ENCODE results near the gene BNIP2. TPM values are rescaled to one million over a fixed set of nuclear protein-coding genes. Genes with fewer than 3 reads are reported as not detected.
A peak's percentile ranks its signal among the peaks of the same experiment; 100 is the strongest.

The BNIP2 gene
- polyA plus RNA-seq (2011; rRNA removed): 25.3 and 38.9 TPM in 2 replicates
- 11.3 and 16.2 TPM in 2 replicates for polyA minus RNA-seq (2011; rRNA and poly(A)+ RNA removed)

DNA sequence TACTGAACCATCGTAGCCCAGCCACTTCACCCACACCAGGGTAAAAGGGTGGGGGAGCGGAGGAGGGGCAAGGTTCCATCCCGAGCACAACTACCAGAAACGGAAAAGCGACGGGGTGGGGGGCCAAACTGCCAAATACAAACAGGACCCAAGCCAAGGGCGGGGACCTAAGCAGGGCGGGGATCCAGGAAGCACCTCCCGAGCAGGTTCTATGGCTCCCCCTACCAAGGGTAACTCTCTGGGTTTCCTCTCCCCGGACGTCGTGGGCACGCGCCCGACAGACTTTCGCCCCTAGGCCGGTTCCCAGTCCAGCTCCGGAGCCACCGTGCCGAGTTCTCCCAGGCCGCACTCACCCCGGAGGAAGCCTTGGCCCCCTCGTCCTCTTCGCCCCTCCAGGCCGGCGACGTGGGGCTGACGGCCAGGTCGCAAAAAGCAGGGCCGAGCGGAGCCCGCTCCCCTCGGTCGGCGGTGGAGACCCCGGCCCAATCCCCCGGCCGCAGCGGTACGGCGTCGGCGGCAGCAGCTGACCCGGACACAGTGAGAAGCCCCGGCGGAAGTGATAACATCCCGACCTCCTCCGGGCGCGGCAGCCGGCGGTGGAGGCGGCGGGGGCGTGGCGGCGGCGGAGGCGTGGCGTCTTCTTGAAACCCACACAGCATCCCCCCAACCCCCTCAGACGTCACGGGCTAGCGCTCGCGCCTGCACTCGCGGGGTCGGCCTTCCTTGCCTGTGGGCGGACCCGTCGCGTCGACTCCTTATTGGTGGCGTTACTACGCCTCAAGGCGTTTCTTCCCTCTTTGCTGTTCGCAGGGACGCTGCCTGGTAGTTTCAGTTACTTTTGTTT is at the start of gene BNIP2:
Gene BNIP2, minus strand, starts transcription at position 539 of the 844 bp plus-strand sequence. CDS start 6,863 bp downstream, outside the sequence.
- POLR2A ChIA-PET: interaction anchor here (0.6 kb wide), 1 partner anchor 1969 kb away, joined by 3 read pairs; no protein-coding TSS in a partner anchor
- peak within 1 kb of the TSS; percentile 100 for H3K4me3 ChIP-seq (ENCODE audit: low read depth, low read length)
- no peaks in the 10 kb centered on the region for H3K27me3 ChIP-seq (ENCODE audit: control insufficient read depth, insufficient read depth, low read length)
- no peak; the same call in 1 of the 2 replicates for TF ChIP-seq CTCF (IDR thresholded peaks at IDR 0.05; ENCODE audit: insufficient read depth, low read depth, low read length)
- DNase-seq (ENCODE audit: low read depth): peak; percentile 91
- no peaks in the 10 kb centered on the region for H3K36me3 ChIP-seq (ENCODE audit: control insufficient read depth, insufficient read depth, low read length)
- CTCF ChIA-PET: interaction anchor here (0.9 to 6.9 kb wide), 3 partner anchors 19 to 638 kb away, joined by 4 to 51 read pairs (median 4); no protein-coding TSS in a partner anchor

DNA sequence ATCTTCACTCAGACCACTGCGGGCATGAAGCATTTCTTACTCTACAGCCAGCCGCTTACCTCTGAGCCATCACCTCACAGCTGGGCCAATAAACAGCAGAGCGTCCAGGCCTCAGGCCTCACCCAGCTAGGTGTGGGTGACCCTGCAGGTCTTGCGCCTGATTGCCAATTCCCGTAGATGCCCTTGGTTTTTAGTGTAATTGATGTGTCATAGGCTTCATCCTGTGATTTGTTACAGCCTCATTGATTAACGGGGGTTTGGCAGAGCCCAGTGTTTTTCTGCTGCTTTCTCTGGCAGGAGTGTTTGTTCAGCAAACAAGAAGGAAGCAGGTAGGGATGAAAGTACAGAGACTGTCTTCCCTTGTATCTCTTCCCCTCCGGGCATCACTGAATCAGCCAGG is 49.6 kb upstream of the BNIP2 start:
- ChIA-PET POLR2A (no interaction called here), CTCF (interaction anchor here (1.2 kb wide), 1 partner anchor 14 kb away, joined by 3 read pairs; no protein-coding TSS in a partner anchor)
- Histone ChIP-seq H3K36me3 (ENCODE audit: control insufficient read depth, insufficient read depth, low read length) (no peaks in the 10 kb centered on the region), H3K4me3 (ENCODE audit: low read depth, low read length) (no peak overlapping the region), H3K27me3 (ENCODE audit: control insufficient read depth, insufficient read depth, low read length) (no peaks in the 10 kb centered on the region; the same call in 1 of the 2 replicates)
- no peak for DNase-seq (ENCODE audit: low read depth)
- TF ChIP-seq CTCF (IDR thresholded peaks at IDR 0.05; ENCODE audit: insufficient read depth, low read depth, low read length): no peak

DNA sequence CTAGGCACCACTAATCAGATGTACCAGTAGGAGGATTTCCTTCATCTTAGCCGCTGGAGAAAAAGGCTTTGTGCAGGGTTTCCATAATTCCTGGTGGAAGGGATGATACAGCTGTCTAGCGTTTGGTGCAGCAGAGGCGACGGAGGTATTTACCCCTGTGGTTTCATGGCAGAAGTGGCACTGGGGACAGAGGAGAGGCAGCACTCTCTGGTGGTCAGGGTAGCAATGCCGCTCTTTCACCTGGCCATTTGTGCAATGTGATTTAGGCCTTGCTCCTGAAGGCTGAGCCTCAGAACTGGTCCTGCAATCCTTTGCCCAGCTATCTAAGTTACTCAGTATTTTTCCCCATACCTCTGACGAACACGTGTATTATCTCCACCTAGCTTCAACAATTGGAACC is 47.1 kb upstream of the BNIP2 start:
- POLR2A ChIA-PET: no interaction called here
- TF ChIP-seq CTCF (IDR thresholded peaks at IDR 0.05; ENCODE audit: insufficient read depth, low read depth, low read length): no peak
- CTCF ChIA-PET: interaction anchor here (2.2 kb wide), 1 partner anchor 12 kb away, joined by 8 read pairs; no protein-coding TSS in a partner anchor
- DNase-seq (ENCODE audit: low read depth): no peak
- Histone ChIP-seq H3K4me3 (ENCODE audit: low read depth, low read length) (no peak overlapping the region), H3K27me3 (ENCODE audit: control insufficient read depth, insufficient read depth, low read length) (no peaks in the 10 kb centered on the region), H3K36me3 (ENCODE audit: control insufficient read depth, insufficient read depth, low read length) (no peaks in the 10 kb centered on the region)

DNA sequence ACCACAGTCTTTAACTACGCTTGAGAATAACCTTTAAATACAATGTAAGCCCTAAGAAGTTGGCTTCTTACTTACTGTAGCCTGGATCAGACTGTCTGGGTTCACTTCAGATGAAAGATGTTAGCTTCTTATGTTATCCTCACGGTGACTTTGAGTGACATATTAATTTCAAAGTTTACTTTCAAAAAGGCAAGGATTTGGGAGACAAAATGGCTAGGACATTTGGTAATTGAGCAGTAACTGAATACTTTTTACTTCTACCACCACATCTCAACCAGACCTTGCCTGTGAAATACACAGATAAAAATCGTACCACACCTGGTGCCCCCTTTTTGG is 36.0 kb upstream of the BNIP2 start:
- POLR2A ChIA-PET: no interaction called here
- H3K4me3 ChIP-seq (ENCODE audit: low read depth, low read length): no peak overlapping the region
- H3K36me3 ChIP-seq (ENCODE audit: control insufficient read depth, insufficient read depth, low read length): no peaks in the 10 kb centered on the region
- H3K27me3 ChIP-seq (ENCODE audit: control insufficient read depth, insufficient read depth, low read length): peaks cover 5% of the 10 kb centered on the region
- no peak for DNase-seq (ENCODE audit: low read depth)
- TF ChIP-seq CTCF (IDR thresholded peaks at IDR 0.05; ENCODE audit: insufficient read depth, low read depth, low read length): no peak
- CTCF ChIA-PET: interaction anchor here (0.7 to 5.3 kb wide), 16 partner anchors 9 to 602 kb away, joined by 3 to 60 read pairs (median 8); no protein-coding TSS in a partner anchor

GRCh38 chr15:59723687-59724346 is 34.7 kb upstream of the BNIP2 start:
- CTCF ChIA-PET: interaction anchor here (0.6 to 5.3 kb wide), 16 partner anchors 8 to 603 kb away, joined by 3 to 60 read pairs (median 8); partner anchors contain the start of gene GCNT3
- Histone ChIP-seq H3K36me3 (ENCODE audit: control insufficient read depth, insufficient read depth, low read length) (no peaks in the 10 kb centered on the region), H3K27me3 (ENCODE audit: control insufficient read depth, insufficient read depth, low read length) (peaks cover 4% of the 10 kb centered on the region), H3K4me3 (ENCODE audit: low read depth, low read length) (no peak overlapping the region)
- DNase-seq (ENCODE audit: low read depth): no peak
- TF ChIP-seq CTCF (IDR thresholded peaks at IDR 0.05; ENCODE audit: insufficient read depth, low read depth, low read length): no peak
- POLR2A ChIA-PET: no interaction called here

Measured in BJ (cell line).